ENCODE measurements around the gene ZNF829. TPM values are rescaled to one million over a fixed set of nuclear protein-coding genes. Genes with fewer than 3 reads are reported as not detected.

The ZNF829 gene
- total and polyA plus RNA-seq, 10 of the 15 experiments (the other 5 are each of a cell fraction or from before 2014, with no cell fraction given): 0.08 to 0.63 (median 0.22) TPM

GRCh38 chr19:36915992-36916830, at the start of gene ZNF829, which contains the start of gene ZNF568 (continued):
- TF ChIP-seq ZBTB40 (IDR thresholded peaks at IDR 0.05; ENCODE audit: borderline replicate concordance): peak; percentile 86
- TF ChIP-seq RUNX3 (IDR thresholded peaks at IDR 0.05; ENCODE audit: low read length): peak; percentile 38; the same call in 1 of the 2 replicates
- TF ChIP-seq SIX5 (IDR thresholded peaks at IDR 0.05; ENCODE audit: low read depth, low read length, severe bottlenecking): peak; percentile 67
- TF ChIP-seq CHD2 (IDR thresholded peaks at IDR 0.05; ENCODE audit: borderline replicate concordance, low read depth, low read length): peak; percentile 94
- peak; percentile 50 for TF ChIP-seq IKZF1 (conservative IDR thresholded peaks at IDR 0.05)
- peak; percentile 74 for TF ChIP-seq PKNOX1 (IDR thresholded peaks at IDR 0.05)
- TF ChIP-seq SMARCA5 (IDR thresholded peaks at IDR 0.05): no peak
- no peak for TF ChIP-seq YBX1 (IDR thresholded peaks at IDR 0.05)
- TF ChIP-seq PAX5 (IDR thresholded peaks at IDR 0.05; ENCODE audit: borderline replicate concordance, low read depth, low read length): peak; percentile 30; the same call in 1 of the 2 replicates
- no peak for TF ChIP-seq NFIC (IDR thresholded peaks at IDR 0.05; ENCODE audit: low read depth, low read length)
- peak; percentile 30; the same call in 1 of the 2 replicates for TF ChIP-seq YY1 (IDR thresholded peaks at IDR 0.05; ENCODE audit: low read depth, low read length)
- TF ChIP-seq POLR2AphosphoS5 (IDR thresholded peaks at IDR 0.05; ENCODE audit: low read length): peak; percentile 76
- TF ChIP-seq POLR2A (IDR thresholded peaks at IDR 0.05; ENCODE audit: low read depth, low read length): peak; percentile 82

Measured in GM12878 (cell line).